Activated T-cell treated with anti-CD3 and anti-CD28 coated beads, Interleukin-2, amount 50 U/mL, for 72 hours (primary cell): ENCODE results near the gene GRB10. TPM values are rescaled to one million over a fixed set of nuclear protein-coding genes. Genes with fewer than 3 reads are reported as not detected.
"Not testable (repeated sequence)": the region's sequence is repeated elsewhere in the genome, so short reads cannot be mapped to it uniquely, and the experiment has no call there.

Experiments
- ATAC-seq, 2 donors: fragments of 150-1000 bp; cut with Tn5 transposase; replicated peaks in 1 of 2; 2 replicates each; pipeline ENCODE4 v1.10.0; 2021; ENCODE audit warnings: moderate library complexity in 2 of 2, mild to moderate bottlenecking in 1 of 2
- DNase-seq, 2 donors: peaks; one replicate each; pipeline ENCODE4 v3.0.0; 2021 to 2022; ENCODE audit warnings: mixed read lengths in 1 of 2
- H3K27ac Mint-ChIP-seq: one replicate; pipeline ENCODE4 v1.8.0; 2022; ENCODE audit warnings: mild to moderate bottlenecking, moderate library complexity, mixed read lengths
- H3K27me3 Mint-ChIP-seq: one replicate; pipeline ENCODE4 v1.8.0; 2022; ENCODE audit warnings: low read depth, mixed read lengths
- H3K36me3 Mint-ChIP-seq, 2 donors: one replicate each; pipeline ENCODE4 v1.8.0; 2022; ENCODE audit warnings: mixed read lengths in 2 of 2, mild to moderate bottlenecking in 1 of 2; ENCODE audit not compliant: insufficient read depth in 2 of 2
- H3K4me1 Mint-ChIP-seq: one replicate; pipeline ENCODE4 v1.8.0; 2022; ENCODE audit warnings: low read depth, mixed read lengths
- H3K4me3 Mint-ChIP-seq, 2 donors: one replicate each; pipeline ENCODE4 v1.8.0; 2022; ENCODE audit warnings: mild to moderate bottlenecking in 2 of 2, mixed read lengths in 2 of 2, moderate library complexity in 2 of 2
- H3K9me3 Mint-ChIP-seq, 2 donors: one replicate each; pipeline ENCODE4 v1.8.0; 2022; ENCODE audit warnings: mixed read lengths in 2 of 2
- total RNA-seq, 2 donors: library from RNA; stranded (reverse); gene quantifications; one replicate each; pipeline ENCODE4 v1.2.3, GENCODE V29; 2022

Gene GRB10
- total RNA-seq, 2 donors from 2014 or later: 18.4 to 21.0 TPM

DNA sequence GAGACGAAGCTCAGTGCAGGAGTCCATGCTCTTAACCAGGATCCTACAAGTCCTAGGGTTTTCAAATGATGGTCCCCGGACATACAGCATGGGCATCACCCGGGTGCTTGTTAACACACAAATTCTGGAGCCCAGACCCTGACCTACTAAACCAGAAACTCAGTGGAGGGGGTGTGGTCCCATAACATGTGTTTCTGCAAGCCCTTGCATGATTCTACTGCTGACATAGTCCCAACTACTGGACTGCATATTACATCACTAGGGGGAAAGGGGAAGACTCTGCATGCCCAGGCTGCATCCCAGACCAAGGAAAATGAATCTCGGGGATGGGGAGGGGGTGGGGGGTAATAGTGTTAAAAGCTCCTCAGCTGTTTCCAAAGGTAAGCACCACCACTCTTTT lies 40.3 kb downstream of the GRB10 start:
- peaks cover 0 to 7% of the 10 kb centered on the region in 2 donors for H3K36me3 Mint-ChIP-seq
- H3K4me3 Mint-ChIP-seq: no peak overlapping the region
- no peak overlapping the region for H3K27ac Mint-ChIP-seq
- peaks cover 0 to 4% of the 10 kb centered on the region in 2 donors for H3K9me3 Mint-ChIP-seq
- DNase-seq (no peak), ATAC-seq (no peak)
- peaks cover 27% of the 10 kb centered on the region for H3K4me1 Mint-ChIP-seq
- no peaks in the 10 kb centered on the region for H3K27me3 Mint-ChIP-seq

DNA sequence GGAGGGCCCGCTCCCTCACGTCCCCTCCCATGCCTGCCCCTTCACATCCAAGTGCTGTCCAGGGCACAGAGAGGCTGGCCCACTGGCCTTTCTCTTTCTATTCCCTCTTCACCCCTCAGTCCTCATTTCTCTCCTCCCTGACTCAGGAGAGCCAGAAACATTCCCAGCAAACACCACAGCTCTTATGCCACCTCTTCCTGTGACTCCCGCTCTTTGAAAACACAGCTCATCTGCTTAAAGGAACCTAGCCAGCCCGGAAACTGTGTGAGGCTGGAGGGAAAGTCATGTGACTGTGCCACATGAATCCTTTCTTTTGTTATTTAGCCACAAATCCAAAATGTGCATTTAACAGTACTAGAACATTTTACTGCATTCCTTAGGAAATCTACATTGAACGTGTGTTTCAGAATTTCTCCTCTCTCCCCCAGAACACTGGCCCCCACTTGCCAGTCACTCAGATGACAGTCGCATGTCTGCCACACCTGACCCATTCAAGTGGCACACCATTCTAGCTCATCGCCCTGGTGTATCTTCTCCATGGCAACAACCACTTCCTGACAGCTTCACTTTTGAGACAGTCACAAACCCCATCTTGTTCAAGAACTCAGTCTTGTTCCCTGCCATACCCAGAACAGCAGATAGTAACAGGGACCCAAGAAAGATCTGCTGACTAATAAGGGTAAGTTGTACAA lies 42.8 kb downstream of the GRB10 start:
- Mint-ChIP-seq H3K4me1 (peaks cover 33% of the 10 kb centered on the region), H3K27me3 (no peaks in the 10 kb centered on the region), H3K4me3 (peak overlapping the region; percentile 67 to 80), H3K36me3 (peaks cover 0 to 7% of the 10 kb centered on the region in 2 donors), H3K27ac (peak overlapping the region; percentile 62), H3K9me3 (peaks cover 0 to 5% of the 10 kb centered on the region in 2 donors)
- peak; percentile 100 for ATAC-seq
- peak; percentile 52 to 71 for DNase-seq

DNA sequence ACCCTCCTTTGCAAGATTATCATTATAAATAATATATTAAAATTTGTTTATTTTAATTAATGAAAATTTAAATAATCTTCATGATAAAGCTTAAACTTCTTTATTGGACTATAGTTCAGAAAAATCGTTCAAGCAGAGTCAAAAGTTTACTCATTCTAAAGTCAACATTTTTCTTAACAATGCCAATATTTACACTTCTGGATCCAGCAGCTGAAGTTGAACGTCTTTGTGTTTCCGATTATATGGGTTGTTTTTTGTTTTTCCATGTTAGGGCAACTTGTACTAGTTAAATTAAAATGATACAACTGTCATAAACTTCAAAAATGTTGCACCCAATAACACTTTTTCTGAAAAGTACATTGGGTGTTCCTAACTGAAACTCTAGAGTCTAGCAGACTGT lies 43.8 kb downstream of the GRB10 start:
- DNase-seq (no peak), ATAC-seq (no peak)
- Mint-ChIP-seq H3K9me3 (peaks cover 0 to 5% of the 10 kb centered on the region in 2 donors), H3K27ac (no peak overlapping the region), H3K36me3 (peaks cover 0 to 7% of the 10 kb centered on the region in 2 donors), H3K27me3 (no peaks in the 10 kb centered on the region), H3K4me1 (peaks cover 38% of the 10 kb centered on the region), H3K4me3 (no peak overlapping the region)

DNA sequence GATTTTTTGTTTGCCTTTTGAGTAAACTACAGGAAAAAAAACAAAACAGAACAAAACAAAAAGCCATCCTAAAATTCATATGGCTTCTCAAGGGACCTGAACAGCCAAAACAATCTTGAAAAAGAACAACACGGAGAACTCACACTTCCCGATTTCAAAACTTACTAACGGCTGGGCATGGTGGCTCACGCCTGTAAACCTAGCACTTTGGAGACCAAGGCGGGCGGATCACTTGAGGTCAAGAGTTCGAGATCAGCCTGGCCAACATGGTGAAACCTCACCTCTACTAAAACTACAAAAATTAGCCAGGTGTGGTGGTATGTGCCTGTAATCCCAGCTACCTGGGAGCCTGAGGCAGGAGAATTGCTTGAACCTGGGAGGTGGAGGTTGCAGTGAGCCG lies 46.9 kb downstream of the GRB10 start:
- H3K27ac Mint-ChIP-seq, H3K36me3 Mint-ChIP-seq, ATAC-seq, H3K27me3 Mint-ChIP-seq, H3K9me3 Mint-ChIP-seq, H3K4me3 Mint-ChIP-seq, DNase-seq: not testable (repeated sequence)
- peaks cover 29% of the 10 kb centered on the region for H3K4me1 Mint-ChIP-seq

DNA sequence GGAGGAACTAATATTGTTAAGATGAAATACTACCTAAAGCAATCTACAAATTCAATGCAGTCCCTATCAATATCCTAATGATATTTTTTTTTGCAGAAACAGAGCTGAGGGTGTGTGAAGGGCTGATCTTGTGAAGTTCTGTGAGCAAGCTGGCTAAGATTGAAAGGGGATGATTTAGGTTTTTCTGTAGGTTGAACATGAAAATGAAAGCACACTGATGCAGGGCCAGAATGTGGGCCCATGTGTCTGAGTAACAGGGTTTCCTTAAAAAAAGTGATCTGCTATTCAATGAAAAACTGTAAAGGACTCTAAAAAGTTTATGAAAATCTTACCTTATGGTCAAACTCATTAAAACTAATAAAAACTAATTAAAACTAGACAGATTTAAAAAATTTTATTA lies 47.4 kb downstream of the GRB10 start:
- Mint-ChIP-seq H3K4me1 (peaks cover 24% of the 10 kb centered on the region), H3K27ac (no peak overlapping the region)

DNA sequence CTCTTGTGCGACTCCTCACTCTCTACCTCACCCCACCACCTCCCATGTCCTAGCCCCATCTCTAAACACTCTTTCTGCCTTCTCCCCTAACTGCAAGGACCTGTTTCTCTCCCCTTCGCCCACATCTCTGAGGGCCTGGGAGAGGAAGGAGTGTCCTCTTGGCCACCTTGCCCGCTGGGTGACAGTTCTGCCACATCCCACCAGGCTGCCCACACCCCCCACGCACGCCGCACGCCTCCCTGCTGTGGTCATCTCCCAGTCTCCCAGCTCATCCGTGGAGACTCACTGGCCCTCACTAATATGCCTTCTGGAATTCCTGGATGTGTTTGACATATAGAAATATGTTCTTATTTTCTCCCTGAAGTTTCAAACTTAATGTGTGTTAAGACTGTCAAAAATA lies 48.5 kb downstream of the GRB10 start:
- DNase-seq: no peak
- Mint-ChIP-seq H3K27ac (no peak overlapping the region), H3K27me3 (no peaks in the 10 kb centered on the region), H3K4me3 (no peak overlapping the region), H3K4me1 (peaks cover 13% of the 10 kb centered on the region), H3K9me3 (peaks cover 0 to 1% of the 10 kb centered on the region in 2 donors), H3K36me3 (no peaks in the 10 kb centered on the region)
- ATAC-seq: no peak

More for the DNA sequence above, 47.4 kb downstream of the GRB10 start:
- peaks cover 0 to 7% of the 10 kb centered on the region in 2 donors for H3K36me3 Mint-ChIP-seq
- ATAC-seq (no peak), DNase-seq (no peak)
- no peaks in the 10 kb centered on the region for H3K27me3 Mint-ChIP-seq
- peak overlapping the region in 1 of 2 donors; percentile 9 for H3K4me3 Mint-ChIP-seq
- H3K9me3 Mint-ChIP-seq: peaks cover 0 to 5% of the 10 kb centered on the region in 2 donors

DNA sequence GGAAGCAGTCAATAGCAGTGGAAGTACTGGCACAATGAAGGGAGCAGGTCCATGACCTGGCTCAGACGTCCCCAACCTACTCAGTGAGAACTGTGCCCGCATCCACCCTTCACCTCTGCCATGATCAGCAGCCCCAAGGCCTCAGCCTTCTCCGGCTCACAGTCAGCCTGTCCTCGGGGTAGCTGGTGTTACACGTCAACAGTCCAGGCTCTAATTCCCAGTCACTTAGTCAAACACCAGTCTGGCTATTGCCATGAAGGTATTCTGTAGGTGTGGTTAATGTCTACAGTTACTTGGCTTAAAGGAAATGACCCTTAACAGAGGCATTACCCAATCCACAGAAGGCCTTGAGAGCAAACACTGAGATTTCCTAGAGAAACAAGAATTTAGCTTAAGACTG lies 49.1 kb downstream of the GRB10 start:
- ATAC-seq (no peak), DNase-seq (no peak)
- Mint-ChIP-seq H3K4me3 (no peak overlapping the region), H3K27ac (no peak overlapping the region), H3K4me1 (peaks cover 11% of the 10 kb centered on the region), H3K27me3 (no peaks in the 10 kb centered on the region), H3K36me3 (no peaks in the 10 kb centered on the region), H3K9me3 (peaks cover 0 to 1% of the 10 kb centered on the region in 2 donors)

DNA sequence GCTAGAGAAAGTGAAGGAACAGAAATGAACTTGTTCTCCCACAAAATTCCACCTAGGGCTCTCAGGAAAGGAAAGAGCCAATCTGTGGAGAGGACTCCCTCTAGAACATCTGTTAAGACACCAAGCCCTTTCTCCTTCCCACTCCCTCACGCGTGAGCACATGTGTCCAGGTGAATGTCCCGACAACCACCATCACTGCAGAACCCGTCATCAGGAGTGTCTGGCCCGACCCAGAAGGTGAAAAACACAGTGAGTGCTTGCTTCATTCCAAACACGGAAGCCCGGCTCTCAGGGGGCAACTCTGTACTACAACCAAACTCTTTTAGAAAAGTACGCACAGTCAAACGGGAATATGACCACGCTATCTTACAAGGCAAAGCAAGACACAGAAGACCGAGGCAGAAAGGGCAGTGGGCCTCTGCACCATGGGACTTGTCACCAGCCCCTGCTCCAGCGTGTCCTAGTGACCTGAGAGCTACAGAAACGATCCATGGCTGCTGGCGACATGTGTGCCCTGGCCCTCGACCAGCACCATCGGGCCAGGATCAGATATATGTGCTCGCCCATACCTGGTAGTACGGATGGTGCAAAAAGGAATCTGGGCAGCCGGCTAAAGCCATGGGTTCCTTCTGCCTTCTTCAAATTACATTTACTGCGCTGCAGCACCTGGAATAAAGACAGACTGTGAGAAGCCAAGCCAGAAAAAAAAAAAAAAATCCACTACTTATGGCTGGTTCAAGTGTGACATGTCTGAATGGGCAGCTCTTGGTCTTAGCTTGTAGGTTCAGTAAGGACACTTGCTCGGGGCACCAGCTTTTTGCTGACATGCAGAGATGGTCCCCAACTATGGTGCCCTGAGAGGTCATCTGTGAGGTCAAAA lies 50.8 kb downstream of the GRB10 start:
- H3K9me3 Mint-ChIP-seq: no peaks in the 10 kb centered on the region
- no peak for DNase-seq
- H3K36me3 Mint-ChIP-seq: no peaks in the 10 kb centered on the region
- H3K27ac Mint-ChIP-seq: no peak overlapping the region
- no peak for ATAC-seq
- H3K4me1 Mint-ChIP-seq: peaks cover 11% of the 10 kb centered on the region
- no peak overlapping the region for H3K4me3 Mint-ChIP-seq
- H3K27me3 Mint-ChIP-seq: no peaks in the 10 kb centered on the region

DNA sequence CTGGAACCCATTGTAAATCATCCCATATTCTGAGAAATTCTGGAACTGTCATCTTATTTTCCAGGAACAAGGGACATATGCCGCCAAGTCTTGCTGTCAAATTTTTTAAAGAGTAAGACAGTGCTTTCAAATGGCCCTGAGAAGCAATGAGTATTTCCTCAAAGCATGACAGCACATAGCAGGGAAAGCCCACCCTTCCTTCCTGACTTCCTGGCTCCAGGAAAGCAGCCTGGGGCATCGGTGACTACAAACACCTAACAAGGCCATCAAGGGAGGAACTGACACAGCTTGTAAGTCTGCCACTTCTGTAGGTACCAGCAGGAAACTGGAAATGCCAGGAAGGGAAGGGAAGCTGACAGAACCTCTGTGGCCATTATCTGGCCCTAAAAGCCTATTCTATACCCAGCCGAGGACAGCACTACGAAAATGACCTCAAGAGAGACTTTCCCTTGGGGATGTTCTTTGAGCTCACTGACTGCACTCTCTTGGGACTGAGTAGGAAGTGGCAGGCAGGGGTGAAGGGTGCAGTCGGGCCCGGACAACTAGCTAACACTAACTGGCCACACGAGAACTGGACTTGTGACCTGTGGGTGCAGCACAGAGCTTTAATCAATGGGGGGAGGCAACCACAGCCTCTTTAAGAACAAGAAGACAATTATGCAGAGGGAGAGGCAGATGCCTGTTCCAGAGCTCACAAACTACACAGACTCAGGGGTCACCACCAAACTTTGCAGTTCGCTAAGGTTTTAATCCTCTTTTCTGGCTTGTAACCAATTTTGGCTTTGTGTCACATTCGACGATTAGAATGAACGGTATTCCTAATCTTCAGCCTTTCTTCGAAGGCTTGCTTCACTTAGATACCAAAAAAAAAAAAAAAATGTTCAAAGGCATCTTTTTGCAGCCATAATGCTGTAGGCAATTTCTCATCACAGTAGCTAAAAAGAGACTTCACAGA lies 52.0 kb downstream of the GRB10 start:
- no peak for DNase-seq
- no peak overlapping the region for H3K4me3 Mint-ChIP-seq
- H3K4me1 Mint-ChIP-seq: peaks cover 11% of the 10 kb centered on the region
- ATAC-seq: no peak
- H3K27me3 Mint-ChIP-seq: no peaks in the 10 kb centered on the region
- no peak overlapping the region for H3K27ac Mint-ChIP-seq
- H3K36me3 Mint-ChIP-seq: peaks cover 0 to 1% of the 10 kb centered on the region in 2 donors
- no peaks in the 10 kb centered on the region for H3K9me3 Mint-ChIP-seq

DNA sequence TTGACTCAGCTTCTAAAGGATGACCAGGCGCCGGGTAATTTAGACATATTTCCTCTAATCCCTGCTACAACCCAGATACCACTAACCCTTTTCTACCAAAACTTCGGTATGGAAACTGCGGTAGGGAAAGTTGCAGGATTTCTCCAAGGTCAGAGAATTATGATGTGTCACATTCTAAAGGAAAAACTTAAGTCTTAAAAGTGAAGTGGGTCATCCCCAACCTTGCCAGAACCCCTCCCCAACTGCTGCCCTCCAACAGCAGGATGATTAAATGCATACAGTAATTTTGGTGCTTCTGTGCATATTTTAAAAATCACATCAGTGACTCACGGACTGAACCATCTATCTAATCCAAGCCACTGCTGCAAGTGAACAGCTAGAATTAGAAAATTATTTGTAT lies 52.7 kb downstream of the GRB10 start:
- Mint-ChIP-seq H3K36me3 (peaks cover 0 to 1% of the 10 kb centered on the region in 2 donors), H3K9me3 (no peaks in the 10 kb centered on the region)

DNA sequence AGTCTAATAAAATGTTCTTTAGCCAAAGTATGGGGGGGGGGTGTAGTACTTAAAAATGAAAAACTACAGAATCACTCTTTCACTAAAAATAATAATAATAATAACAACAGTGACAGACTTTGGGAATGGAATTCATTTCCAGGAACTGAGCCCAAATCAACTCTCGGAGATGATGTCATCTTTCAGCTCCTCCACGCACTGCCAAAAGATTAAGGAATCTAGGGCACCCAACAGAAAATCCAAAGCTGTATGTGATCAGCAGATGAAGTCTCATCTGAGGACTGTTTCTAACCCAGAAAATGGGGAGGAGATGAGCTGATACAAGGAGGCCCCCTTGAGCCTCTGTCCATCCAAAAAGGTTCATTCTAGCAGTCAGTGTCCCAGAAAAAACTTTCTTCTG lies 54.5 kb downstream of the GRB10 start:
- ATAC-seq (no peak), DNase-seq (no peak)
- Mint-ChIP-seq H3K9me3 (no peaks in the 10 kb centered on the region), H3K4me3 (no peak overlapping the region), H3K4me1 (peaks cover 12% of the 10 kb centered on the region), H3K27me3 (no peaks in the 10 kb centered on the region), H3K27ac (no peak overlapping the region), H3K36me3 (peaks cover 0 to 1% of the 10 kb centered on the region in 2 donors)

More for the DNA sequence above, 52.7 kb downstream of the GRB10 start:
- DNase-seq (no peak), ATAC-seq (no peak)
- Mint-ChIP-seq H3K27me3 (no peaks in the 10 kb centered on the region), H3K4me1 (peaks cover 10% of the 10 kb centered on the region), H3K27ac (no peak overlapping the region), H3K4me3 (no peak overlapping the region)

DNA sequence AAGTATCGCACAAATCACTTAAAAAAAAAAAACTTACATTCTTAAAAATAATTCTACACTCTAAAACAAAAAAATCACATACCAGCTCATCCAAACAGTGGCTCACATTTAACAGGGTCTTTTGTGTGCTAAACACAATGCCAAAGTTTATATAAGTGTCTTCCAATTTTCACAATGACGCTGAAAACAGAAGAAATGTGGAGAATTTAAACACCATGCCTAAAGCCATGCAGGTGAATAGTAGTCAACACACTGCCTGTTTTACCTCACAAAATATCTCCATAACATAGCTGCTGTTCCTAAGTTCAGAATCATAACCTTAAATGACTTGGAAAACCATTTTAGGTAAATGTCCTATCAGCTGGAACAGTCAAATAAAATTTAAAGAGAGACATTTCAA lies 55.0 kb downstream of the GRB10 start:
- no peak overlapping the region for H3K27ac Mint-ChIP-seq
- H3K27me3 Mint-ChIP-seq: no peaks in the 10 kb centered on the region
- peaks cover 0 to 1% of the 10 kb centered on the region in 2 donors for H3K36me3 Mint-ChIP-seq
- DNase-seq: no peak
- H3K4me3 Mint-ChIP-seq: no peak overlapping the region
- ATAC-seq: no peak
- H3K4me1 Mint-ChIP-seq: peaks cover 12% of the 10 kb centered on the region
- H3K9me3 Mint-ChIP-seq: no peaks in the 10 kb centered on the region
